Measurements from ENCODE around the gene DGKI.
A peak's percentile ranks its signal among the peaks of the same experiment; 100 is the strongest.

DGKI gene

DNA sequence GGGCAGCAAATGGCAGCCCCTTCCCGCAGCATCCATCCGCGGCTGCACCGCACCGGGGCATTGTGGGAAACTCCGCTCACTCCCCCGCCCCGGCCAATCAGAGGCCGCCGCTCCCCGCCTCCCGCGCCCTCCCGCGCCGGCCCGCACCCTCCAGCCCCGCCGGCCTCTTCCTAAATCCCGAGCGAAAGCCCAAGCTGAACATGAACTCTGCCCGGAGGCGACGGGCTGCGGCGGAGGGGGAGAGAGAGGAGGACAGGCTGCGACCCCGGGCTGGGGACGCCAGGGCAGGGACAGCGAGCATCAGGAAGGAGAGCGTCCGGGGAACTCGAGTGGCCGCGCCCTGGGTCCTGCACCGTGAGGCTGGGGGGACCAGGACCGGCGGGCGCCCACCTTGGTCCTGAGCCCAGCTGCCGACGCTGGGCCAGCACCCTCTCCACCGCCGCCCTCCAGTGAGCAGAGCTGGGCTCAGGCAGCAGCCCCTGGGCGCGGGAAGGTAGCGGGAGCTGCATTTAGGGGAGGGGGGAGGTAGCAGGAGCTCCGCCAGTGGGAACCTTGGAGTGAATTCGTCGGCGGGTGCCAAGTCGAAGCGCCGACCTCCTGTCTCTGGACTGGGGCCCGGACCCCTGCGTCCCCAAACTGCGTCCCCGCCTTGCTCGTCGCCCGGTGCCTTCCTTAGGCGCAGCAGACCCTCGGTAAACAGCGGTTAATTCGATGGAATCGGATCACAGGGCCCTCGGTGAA is at the start of gene DGKI:
TSS of gene DGKI (minus strand) at position 148 of the 741 bp plus-strand sequence.
- DNase-seq (ENCODE audit: low read depth, low spot score): no peak

DNA sequence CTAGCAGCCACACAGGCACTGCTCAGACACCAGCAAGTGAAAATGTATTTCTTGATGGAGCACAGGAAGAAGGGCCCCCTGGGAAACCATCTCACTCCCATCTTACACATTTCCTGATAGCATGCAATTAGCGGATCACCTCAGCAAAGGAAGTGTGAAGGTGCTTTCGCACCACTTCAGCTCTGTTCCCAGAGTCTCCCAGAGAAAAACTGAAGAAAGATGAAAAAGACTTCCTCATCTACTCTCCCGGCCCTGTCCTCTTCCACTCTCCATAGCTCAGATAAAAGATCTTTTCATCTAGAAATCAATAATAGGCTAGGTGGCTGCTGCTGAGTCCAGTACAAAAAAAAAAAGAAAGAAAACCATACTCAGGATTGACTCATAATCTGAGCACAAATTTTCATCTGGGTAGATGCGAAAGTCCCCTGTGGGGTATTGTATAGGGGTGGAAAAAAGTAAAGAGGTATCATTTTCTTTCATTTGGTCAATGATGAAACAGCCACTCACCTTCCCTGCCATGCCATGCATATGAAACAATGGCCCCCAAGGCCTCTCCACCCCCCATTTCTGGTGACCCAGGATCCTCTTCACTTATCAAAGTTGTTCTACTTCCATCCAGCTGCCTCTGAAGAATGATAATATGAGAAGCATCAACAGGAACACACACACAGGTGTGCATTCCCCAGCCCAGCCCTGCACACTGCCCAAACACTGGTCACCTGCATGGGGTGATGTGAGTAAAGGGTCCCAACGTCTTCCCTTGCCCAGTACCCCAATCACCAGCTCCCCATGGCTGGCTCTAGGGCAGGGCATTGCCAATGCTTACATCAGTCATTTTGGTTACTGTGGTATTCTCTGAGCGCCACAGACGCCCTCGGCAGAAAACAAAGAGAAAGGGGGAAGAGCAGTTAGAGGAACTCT is 48.8 kb upstream of the DGKI start:
- DNase-seq (ENCODE audit: low read depth, low spot score): no peak

DNA sequence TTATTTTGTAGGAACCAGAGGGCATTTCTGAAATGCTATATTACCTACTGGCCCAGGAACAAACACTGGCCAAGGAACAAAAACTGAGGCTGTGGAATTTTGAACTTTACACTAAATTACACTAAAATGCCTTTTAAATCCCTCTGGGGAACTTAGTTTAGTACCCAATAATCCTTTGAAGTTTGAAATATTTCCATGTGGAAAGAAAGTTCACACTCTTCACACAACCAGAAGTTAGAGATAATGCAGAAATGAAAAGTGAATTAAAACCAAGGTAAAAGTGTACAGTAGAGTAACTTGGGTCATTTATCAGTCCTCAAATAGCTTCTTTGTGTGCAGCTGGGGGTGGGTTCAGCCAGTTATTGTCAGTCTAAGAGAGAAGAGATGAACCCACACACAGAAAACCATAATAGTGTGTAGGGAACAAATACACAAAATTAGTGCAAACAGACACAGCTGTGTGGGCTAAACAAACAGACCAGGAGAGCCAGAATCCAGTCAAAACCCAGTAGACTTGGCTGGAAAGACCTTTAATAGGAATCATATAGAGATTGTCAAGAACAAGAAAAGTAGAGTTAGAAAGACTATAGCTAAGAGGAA is 46.5 kb upstream of the DGKI start:
- DNase-seq (ENCODE audit: low read depth, low spot score): no peak

DNA sequence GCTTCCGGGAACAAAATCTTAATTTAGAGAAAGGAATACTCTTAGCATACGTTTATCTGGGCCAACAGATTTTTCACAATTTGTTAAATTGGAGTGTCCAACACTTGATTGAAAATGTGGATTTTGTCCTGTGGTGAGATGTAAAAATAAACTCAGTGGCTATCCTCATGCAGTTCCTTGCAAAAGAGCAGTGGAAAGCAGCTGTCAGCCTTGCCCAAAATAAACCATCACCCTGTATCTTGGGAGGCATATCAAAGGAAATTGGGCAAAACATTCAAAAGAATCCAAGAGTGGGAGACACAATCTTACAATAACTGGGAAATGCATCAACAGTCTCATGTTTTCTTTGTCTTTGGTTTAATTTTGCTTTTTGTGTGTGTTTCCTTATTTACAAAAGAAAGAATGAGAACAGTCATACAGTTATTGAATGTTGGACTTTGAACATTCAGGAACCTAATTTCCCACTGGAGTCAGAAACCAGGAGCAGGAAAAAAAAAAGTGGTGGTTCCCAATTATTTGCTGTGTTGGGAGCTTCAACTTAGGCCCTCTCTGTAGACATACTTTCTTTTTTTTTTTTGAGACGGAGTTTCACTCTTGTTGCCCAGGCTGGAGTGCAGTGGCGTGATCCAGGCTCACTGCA is 44.4 kb upstream of the DGKI start:
- no peak for DNase-seq (ENCODE audit: low read depth, low spot score)

DNA sequence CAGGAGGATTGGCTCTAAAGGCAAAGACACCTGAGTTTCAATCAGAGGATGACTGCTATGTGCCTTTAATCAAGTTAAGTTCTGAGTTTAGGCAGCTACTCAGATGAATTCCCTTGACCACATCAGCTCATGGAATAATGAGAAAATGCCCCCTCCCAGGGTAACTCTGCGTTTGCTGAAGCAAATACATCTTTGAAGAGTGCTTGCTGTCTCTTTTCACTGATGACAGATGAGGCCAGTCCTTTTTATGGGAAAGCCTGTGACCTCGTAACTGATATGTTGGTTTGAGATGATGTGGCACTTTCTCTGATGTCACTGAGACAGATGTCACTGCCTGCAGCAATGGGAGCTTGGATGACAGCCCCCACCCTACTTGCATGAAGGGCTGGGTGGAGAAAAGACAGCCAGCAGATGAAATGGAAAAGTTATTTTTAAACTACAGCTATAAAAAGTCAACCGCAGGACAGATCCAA is 43.7 kb upstream of the DGKI start:
- no peak for DNase-seq (ENCODE audit: low read depth, low spot score)

DNA sequence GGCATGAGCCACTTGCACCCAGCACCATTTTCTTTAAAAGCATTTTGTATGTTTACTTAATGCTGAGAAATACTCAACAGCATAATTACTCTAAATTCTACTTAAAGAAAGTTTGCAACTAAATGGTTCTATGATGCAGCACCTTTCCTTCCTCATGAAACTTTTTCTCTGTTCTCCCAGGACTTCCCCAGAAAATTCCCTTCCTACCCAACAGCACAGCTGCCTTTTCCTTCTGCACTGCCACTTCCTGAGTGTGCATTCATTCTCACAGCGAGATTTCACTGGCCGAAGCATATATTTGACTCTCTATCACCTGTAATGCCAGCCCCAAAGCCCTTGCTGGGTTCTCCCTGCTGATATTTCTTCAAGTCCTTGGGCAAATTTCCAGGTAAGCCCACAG is 41.5 kb upstream of the DGKI start:
- no peak for DNase-seq (ENCODE audit: low read depth, low spot score)

DNA sequence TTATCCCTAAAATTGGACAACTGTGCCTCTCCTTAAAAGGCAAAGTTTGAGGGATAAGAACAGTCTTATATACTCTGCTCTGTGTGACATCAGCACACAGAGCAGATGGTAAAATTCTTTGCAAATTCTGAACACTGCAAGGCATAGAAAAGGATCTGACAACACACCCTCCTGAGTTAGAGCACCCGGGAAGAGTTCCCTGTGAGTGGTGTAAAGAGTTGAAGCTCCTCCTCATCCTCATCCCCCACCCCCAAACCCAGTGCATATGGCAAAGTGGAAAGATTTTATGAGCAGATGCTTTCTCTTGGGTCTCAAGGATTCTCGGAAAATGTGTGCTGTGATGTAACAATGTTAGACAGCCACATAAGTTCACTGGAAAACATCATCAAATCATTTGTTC is 40.0 kb upstream of the DGKI start:
- no peak for DNase-seq (ENCODE audit: low read depth, low spot score)

DNA sequence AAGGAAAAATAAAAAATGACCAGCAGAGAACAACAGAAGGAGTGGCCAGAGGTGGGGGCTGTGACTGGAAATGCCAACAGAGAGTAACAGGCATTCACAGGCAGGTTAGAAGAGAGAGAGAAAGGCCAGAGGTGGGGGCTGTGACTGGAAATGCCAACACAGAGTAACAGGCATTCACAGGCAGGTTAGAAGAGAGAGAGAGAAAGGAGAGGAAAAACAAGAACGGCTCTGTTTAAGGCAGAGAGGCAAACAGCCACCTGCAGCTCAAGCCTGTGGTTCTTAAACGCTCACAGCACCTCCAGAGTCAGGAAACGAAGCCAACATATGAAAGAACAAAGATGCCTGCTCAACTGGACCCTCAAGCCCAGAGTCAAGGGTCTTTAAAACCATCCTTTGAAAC is 39.5 kb upstream of the DGKI start:
- no peak for DNase-seq (ENCODE audit: low read depth, low spot score)

DNA sequence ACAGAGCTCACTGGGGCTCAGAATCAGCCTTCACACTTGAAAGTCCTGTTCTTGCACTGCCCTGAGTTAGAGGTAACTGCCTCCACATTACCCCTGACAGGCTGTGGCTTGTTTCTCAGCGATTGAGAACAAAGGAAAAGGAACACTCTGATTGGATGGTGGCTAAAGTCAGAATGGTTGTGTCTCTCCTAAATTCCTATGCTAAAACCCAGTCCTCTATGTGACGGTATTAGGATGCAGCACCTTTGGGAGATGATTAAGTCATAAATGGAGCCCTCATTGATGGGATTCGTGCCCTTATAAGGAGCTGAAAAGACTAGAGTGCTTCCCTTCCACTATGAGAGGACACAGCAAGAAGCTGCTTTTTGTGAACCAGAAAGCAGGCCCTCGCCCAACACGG is 38.9 kb upstream of the DGKI start:
- DNase-seq (ENCODE audit: low read depth, low spot score): no peak

DNA sequence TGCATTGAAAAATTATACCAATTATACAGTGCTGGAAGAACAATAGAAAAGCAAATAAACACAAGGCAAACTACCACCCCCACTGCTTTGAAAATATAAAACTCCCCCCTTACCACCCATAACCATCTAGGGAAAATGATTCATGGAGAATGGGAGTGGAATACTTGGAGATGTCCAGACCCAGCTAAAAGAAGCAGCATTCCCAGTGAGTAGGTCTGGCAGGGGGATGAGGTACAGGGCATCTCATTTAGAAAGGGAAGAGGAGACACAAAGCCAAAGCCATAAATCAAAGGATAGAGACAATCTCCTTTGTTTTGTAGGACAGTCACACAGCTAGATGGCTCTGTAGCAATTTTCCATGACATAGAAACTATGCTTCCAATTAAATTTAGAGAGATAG is 36.0 kb upstream of the DGKI start:
- DNase-seq (ENCODE audit: low read depth, low spot score): no peak

DNA sequence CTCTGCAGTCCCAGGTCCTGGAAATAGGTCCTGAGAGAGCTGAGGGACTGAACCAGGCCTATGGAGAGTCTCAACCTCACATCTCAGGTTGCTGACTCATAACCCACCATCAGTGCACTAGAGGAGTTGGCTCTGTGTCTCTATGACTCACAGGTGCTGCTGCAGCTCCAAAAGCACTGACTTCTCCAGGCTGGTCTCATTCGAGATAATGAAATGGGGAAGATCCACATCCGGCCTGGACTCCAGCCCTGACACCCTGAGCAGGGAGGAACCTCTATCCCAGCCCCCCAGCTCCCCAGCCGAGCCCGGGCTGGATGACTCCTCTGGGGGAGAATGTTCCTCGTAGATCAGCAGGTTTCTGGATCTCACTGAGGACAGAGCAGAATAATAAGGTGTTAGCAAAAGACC is 35.5 kb upstream of the DGKI start:
- DNase-seq (ENCODE audit: low read depth, low spot score): peak; percentile 79

DNA sequence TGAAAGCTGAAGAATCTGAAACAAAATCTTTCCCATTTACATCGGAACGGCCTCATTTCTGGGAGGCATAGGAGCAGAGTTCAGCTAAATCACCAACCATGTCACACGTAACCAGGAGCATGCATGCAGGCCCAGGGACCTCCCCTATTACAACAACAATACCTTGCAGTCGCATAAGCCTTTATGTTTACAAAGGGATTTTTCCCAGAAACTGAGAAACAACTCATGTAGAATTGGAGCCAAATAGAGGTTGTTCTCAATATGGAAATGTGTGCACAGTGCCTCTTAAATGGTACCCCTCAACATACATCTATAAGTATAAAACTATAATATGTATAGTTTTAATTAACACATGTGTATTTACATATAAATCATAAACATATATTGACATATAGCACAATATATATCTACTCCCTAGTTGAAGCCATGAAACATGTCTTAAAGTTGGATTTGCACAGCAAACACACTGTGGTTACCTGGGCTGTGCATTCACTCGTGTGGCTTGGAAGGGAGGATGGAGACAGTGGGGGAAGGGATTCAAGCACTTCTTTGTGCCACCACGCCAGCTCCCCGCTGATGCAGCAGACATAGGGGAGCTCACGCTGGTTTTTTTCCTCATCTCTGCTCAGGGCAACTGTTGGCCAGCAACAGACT is 35.0 kb upstream of the DGKI start:
- DNase-seq (ENCODE audit: low read depth, low spot score): no peak

DNA sequence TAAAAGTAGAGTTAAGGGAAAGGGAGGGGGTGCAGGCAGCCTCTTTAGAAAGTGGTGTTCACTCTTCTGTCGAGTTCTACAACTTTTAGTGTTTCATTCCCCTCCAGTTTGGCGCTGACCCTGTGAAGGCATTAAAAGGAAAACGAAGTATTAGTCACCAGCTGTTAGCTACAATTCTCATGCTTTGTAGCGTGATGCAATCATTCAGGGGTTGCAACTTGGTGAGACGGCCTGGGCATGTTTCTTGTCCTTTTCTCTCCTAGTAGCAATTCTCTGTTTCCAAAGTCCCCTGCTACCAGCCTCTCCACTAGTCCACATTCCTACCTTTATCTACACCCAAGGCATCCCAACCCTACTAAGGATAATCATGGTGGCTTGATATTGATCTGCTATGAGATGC is 33.7 kb upstream of the DGKI start:
- no peak for DNase-seq (ENCODE audit: low read depth, low spot score)

DNA sequence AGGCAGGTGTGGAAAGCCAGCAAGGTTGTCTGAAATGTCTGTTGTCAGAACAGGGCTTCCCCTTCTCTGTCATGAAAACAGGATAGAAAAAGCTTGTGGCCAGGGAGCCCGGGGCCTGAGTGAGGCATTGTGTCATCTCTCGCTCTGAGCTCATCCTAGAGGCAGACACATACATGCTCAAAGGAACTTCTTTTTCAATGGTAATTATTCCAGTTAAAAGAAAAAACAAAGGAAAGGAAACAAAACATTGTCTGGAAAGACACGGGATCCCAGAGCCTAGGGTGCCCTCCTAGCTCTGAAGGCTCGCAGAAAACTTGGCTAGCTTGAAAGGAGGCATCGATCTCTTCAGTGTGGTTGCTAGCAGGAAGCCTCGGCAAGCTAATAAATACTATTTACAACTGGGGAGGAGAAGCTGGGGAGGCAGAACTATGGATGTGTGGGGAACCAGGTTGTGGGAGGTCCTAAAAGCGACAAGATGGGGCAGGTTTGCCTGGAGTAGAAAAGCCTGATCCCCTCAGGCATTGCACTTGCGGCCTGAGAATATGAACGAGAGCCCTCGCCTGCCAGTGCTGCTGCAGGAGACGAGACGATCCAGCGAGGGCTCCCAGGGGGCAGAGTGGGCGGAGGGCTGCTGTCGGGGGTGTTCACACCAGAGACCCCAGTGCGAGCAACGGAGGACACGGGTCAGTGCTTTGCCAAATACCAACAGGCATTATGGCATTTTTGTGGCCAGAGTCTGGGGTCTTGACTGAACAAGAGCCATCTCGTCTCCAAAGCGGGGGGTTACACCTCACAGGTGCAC is 32.8 kb upstream of the DGKI start:
- DNase-seq (ENCODE audit: low read depth, low spot score): no peak

DNA sequence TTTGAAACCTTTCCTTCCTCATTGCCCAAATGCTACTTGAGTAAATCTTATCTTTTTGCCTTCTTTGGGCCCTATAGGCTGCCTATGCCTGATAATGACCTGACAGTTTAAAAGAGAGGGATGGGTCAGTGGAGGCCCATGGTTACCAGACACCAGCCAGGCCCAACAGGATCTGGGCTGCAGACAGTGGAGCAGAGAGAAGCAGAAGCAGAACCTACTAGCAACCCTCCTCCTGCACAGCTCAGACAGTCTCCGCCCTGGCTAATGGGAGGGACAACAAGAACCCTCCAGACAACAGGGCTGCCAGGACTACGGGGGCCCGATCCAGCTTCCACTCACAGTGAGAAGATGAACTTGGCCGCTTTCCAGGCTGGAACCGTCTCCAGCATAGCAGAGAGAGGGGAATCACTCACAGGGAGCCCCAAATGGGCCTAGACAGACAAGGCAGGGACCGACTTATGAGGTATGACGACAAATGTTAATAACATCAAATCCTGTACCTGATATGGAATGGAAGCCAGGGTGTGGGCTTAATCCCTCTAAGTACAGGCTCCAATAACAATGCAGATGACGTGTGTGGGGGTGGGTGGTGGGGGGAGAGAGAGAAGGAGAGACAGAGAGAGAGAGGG is 31.7 kb upstream of the DGKI start:
- no peak for DNase-seq (ENCODE audit: low read depth, low spot score)

DNA sequence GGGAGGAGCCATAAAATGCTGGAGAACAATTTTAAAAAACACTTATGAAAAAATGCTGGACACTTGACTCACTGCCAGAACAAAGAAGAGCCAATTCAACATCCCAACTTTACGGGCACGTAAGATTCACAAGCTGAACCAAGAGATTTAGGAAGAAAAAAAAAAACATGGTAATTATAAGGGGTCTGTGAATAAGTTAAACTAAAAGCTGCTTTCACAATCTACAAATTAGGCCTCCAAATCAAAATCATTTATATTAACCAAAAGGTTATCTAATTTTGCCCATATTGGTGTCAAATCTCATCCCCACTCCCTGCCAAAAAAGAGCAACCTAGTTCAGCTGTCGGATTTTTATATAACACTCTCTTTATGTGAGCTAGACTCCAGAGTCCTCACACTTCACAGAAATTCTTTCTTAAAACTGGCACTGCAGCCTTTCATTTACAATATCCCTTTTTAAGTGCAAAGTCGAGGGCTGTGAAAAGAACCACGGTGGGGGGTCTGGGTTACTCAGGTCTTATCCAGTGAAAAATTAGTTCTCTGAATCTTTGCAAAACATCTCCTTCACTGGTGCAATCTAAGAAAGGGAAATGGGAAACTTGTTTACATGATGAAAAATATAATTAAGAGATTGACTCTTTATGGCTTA is 30.4 kb upstream of the DGKI start:
- no peak for DNase-seq (ENCODE audit: low read depth, low spot score)

DNA sequence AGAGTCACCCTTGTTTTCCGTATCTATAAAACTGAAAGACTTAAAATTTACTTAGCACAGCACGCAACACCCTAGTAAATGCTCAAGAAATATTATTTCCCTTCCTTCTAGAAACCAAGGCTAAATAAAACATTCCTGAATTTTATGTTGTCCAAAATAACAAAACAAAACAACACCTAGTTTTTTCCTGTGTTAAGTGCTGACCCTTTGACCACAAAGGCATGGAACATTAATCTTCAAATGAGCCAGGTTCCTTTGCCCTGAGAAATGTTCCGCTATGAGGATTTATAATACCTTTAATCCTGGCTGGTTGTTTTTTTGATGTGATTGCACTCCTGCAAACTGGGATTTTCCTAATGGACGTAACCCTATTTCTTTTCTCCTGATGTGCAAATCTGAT is 29.0 kb upstream of the DGKI start:
- DNase-seq (ENCODE audit: low read depth, low spot score): no peak

DNA sequence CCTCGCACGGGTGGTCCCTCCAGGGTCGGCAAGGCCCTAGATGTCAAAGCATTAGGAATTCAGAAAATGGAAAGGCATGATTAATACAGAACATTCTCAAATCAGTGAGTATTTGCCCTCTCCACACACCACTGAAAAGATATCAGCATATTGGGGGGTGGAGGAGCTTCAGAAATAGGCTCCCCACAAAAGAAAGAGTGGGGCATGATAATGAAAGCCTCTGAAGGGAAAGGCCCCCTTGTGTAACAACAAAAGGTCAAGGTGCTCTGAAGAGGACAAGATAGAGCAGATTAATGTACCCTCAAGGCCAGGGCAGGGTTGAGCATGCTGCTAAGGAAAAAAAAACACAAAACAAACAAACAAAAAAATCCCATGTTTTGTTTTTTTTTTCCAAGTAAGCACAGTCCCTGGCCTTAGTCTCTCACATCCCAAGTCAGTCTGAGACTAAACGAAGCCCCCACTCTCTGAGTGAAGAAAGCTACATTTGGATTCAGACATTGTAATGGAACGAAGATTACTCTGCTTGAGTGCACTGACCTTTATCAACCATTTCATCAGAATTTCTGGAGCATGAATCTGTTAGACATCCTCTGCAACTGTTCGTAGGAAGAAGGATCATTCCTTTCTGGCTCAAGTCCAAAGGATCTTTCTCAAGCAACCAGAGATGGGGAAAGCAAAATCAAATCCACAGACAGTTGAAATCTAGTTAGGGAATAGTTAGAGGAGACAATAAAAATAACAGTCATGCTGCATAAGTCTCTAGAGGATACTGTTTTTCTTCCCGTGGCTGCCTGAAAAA is 27.4 kb upstream of the DGKI start:
- DNase-seq (ENCODE audit: low read depth, low spot score): peak; percentile 84

DNA sequence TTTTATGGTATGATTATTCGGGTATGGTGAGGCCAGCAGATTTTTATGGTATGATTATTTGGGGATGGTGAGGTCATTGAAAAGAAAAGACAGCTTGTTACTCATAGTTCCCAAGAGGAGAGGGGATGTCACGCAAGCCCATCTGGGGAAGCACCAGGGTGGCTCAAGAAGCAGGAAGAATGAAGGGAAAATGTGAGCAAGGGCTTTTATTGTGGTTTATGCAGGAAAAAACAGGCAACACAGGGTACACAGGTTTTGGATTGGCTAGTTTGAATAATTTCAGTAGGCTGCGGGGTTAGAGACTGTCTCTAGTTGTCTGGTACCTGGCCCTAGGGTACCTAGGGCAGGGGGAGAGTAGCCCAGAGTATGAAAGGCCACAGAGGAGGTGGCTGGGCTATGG is 26.8 kb upstream of the DGKI start:
- no peak for DNase-seq (ENCODE audit: low read depth, low spot score)

Measured in smooth muscle cell of the brain vasculature (primary cell).